Esophagus squamous epithelium (tissue), 5 donors: ENCODE results near the gene KRT78. TPM values are rescaled to one million over a fixed set of nuclear protein-coding genes. Genes with fewer than 3 reads are reported as not detected.

Experiments used
- DNase-seq: peaks from one replicate; lab custom pipeline; 2025; lab: John Stamatoyannopoulos, UW
- H3K27ac ChIP-seq, 4 donors: fragments of 200-600 bp; sonication (generic); one replicate each; pipeline ENCODE4 v1.5.1; 2016 to 2019; ENCODE audit warnings: mild to moderate bottlenecking in 1 of 4
- H3K27me3 ChIP-seq, 4 donors: fragments of 200-600 bp; sonication (generic); 1 replicate in 3 of 4; 2 replicates in 1 of 4; pipeline versions ENCODE4 v1.5.1 to v1.6.0; 2017 to 2021; ENCODE audit warnings: antibody characterized with exemption in 1 of 4
- H3K36me3 ChIP-seq, 3 donors: fragments of 200-600 bp; sonication (generic); one replicate each; pipeline ENCODE4 v1.5.1; 2016 to 2019
- H3K4me1 ChIP-seq, 3 donors: fragments of 200-600 bp; sonication (generic); one replicate each; pipeline ENCODE4 v1.5.1; 2017 to 2019
- H3K4me3 ChIP-seq, 4 donors: fragments of 200-600 bp; sonication (generic); 1 replicate in 3 of 4; 2 replicates in 1 of 4; pipeline ENCODE4 v1.5.1; 2016 to 2019; ENCODE audit warnings: mild to moderate bottlenecking in 2 of 4, moderate library complexity in 1 of 4
- H3K9me3 ChIP-seq, 3 donors: fragments of 200-600 bp; sonication (generic); one replicate each; pipeline ENCODE4 v1.5.1; 2016 to 2019
- CTCF ChIP-seq, 6 experiments: fragments of 450-650 bp in 4 of 6; fragments of 200-600 bp in 2 of 6; sonication (generic) in 2 of 6; IDR thresholded peaks; one replicate each; pipeline ENCODE4 v1.5.1; 2016 to 2019; ENCODE audit warnings: antibody characterized with exemption in 6 of 6, mild to moderate bottlenecking in 4 of 6, moderate library complexity in 4 of 6
- POLR2A ChIP-seq, 4 donors: fragments of 450-650 bp; IDR thresholded peaks; one replicate each; pipeline ENCODE4 v1.6.1; 2017; ENCODE audit warnings: antibody characterized with exemption in 4 of 4, mild to moderate bottlenecking in 4 of 4, moderate library complexity in 3 of 4
- WGBS, 2 donors: methylation state at CpG; one replicate each; pipeline ENCODE4 v1.1.5; 2018; 5-methylcytosine and 5-hydroxymethylcytosine counted together
- intact Hi-C: fragments of 100-400 bp; cut with DNase I; formaldehyde crosslinking; loops from one replicate; pipeline ENCODE4 v1.15.0; 2022
- total RNA-seq, 4 donors: library from RNA; depleted of rRNA; stranded (reverse); fragments of >200 nt; gene quantifications; one replicate each; pipeline ENCODE4 v1.1.0, GENCODE V29; 2016
- donor health status: DM: yes; HTN: yes; CAD: no.

The KRT78 gene
- total RNA-seq, 4 donors from 2014 or later, result 194 to 481 (median 307) TPM

GRCh38 chr12:52847335-52848102, 1.3 kb downstream of the KRT78 start:
- peak overlapping the region in 2 of 4 donors; percentile 23 to 29 for H3K4me3 ChIP-seq
- DNase-seq, result no peak
- H3K4me1 ChIP-seq, result peaks cover 3 to 40% (median 7%) of the 10 kb centered on the region in 3 donors
- no peaks in the 10 kb centered on the region for H3K9me3 ChIP-seq
- no peaks in the 10 kb centered on the region for H3K36me3 ChIP-seq
- intact Hi-C loops, result no loop called here
- H3K27me3 ChIP-seq, result peaks cover 0 to 5% (median 0%) of the 10 kb centered on the region in 4 donors
- TF ChIP-seq CTCF (IDR thresholded peaks at IDR 0.05) (no peak), POLR2A (IDR thresholded peaks at IDR 0.05) (no peak)
- 57 to 65% methylated on average over 5 to 8 of the region's 12 CpGs for WGBS, 2 donors
- peak overlapping the region; percentile 49 to 83 (median 73) for H3K27ac ChIP-seq

- H3K27me3 ChIP-seq, result peaks cover 0 to 5% (median 0%) of the 10 kb centered on the region in 4 donors
- peak overlapping the region in 2 of 4 donors; percentile 23 to 29 for H3K4me3 ChIP-seq
- WGBS, 2 donors, result 64 to 67% methylated on average over 6 to 7 of the region's 8 CpGs
- H3K36me3 ChIP-seq, result no peaks in the 10 kb centered on the region
- peak overlapping the region; percentile 49 to 83 (median 73) for H3K27ac ChIP-seq
- TF ChIP-seq CTCF (IDR thresholded peaks at IDR 0.05) (no peak), POLR2A (IDR thresholded peaks at IDR 0.05) (no peak)
- peaks cover 3 to 35% (median 7%) of the 10 kb centered on the region in 3 donors for H3K4me1 ChIP-seq
- no peak for DNase-seq
- no peaks in the 10 kb centered on the region for H3K9me3 ChIP-seq
- intact Hi-C loops, result no loop called here
These were observed 2.3 kb downstream of the KRT78 start for GRCh38 chr12:52846356-52846970.

- no peak overlapping the region for H3K4me3 ChIP-seq
- H3K27ac ChIP-seq, result peak overlapping the region in 3 of 4 donors; percentile 7 to 83 (median 74)
- H3K36me3 ChIP-seq, result no peaks in the 10 kb centered on the region
- intact Hi-C loops, result no loop called here
- peaks cover 0 to 5% (median 0%) of the 10 kb centered on the region in 4 donors for H3K27me3 ChIP-seq
- DNase-seq, result no peak
- peaks cover 3 to 35% (median 7%) of the 10 kb centered on the region in 3 donors for H3K4me1 ChIP-seq
- no peaks in the 10 kb centered on the region for H3K9me3 ChIP-seq
- WGBS, 2 donors, result 53 to 89% methylated on average over 1 of the region's 1 CpG
- TF ChIP-seq CTCF (IDR thresholded peaks at IDR 0.05) (no peak), POLR2A (IDR thresholded peaks at IDR 0.05) (no peak)
These were observed 2.8 kb downstream of the KRT78 start for GRCh38 chr12:52845946-52846345.

- intact Hi-C loops, result no loop called here
- Histone ChIP-seq H3K9me3 (no peaks in the 10 kb centered on the region), H3K36me3 (no peaks in the 10 kb centered on the region), H3K27ac (no peak overlapping the region), H3K27me3 (peaks cover 0 to 8% (median 0%) of the 10 kb centered on the region in 4 donors), H3K4me3 (no peak overlapping the region), H3K4me1 (peaks cover 3 to 37% (median 7%) of the 10 kb centered on the region in 3 donors)
- no peak for TF ChIP-seq CTCF (IDR thresholded peaks at IDR 0.05)
- TF ChIP-seq POLR2A (IDR thresholded peaks at IDR 0.05), result no peak
- 93% methylated on average over 5 of the region's 11 CpGs; no CpG with 5 or more reads in 1 of the 2 donors for WGBS, 2 donors
- no peak for DNase-seq
These were observed 4.4 kb downstream of the KRT78 start for GRCh38 chr12:52844386-52844785.
